ENCODE data around the gene TRMT112.

TRMT112 gene

DNA sequence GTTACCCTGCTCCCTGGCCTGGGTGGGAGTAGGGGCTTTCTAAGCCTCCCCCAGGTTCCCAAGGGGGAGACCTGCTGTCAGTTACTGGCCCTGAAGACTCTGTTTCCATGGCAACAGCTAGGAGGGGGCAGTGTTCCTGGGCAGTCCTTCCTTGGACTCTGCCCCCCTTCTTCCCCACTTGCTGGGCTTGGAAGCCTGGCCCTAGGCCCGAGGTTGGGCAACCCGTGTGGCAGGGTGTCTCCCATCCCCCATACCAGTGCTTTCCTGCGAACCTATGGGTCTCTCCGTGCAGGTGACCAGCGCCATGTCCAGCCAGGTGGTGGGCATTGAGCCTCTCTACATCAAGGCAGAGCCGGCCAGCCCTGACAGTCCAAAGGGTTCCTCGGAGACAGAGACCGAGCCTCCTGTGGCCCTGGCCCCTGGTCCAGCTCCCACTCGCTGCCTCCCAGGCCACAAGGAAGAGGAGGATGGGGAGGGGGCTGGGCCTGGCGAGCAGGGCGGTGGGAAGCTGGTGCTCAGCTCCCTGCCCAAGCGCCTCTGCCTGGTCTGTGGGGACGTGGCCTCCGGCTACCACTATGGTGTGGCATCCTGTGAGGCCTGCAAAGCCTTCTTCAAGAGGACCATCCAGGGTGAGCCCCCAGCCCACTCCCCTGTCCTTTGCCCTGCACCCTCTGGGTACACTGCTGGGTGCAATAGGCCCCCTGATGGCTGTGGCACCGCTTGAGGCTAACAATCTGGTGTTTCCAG lies 10.3 kb downstream of the TRMT112 start:
- DNase-seq, result no peak

DNA sequence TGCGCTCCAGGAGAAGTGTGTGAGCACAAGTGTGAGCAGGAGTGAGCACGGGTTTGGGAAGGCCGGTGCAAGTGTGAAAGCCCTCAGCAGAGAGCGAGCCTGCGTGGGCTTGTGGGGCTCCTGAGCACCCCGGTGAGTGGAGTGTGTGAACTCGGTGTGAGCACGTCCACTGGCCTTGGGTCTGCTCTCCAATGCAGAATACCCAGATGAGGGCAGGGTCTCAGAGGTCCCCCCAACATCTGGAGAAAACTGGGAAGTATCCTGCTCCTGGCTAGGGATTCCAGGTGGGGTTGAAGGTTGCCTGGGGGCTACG lies 10.8 kb downstream of the TRMT112 start:
- no peak for DNase-seq

- peak; percentile 95 for DNase-seq
These were observed 11.4 kb downstream of the TRMT112 start for GRCh38 chr11:64305691-64306562.

- peak; percentile 100 for DNase-seq
These were observed 12.2 kb downstream of the TRMT112 start, which contains the start of gene ESRRA for GRCh38 chr11:64305075-64305690. Gene ESRRA (plus strand): TSS chr11:64305524. CDS start chr11:64307180, 1,656 bp downstream.

- peak; percentile 98 for DNase-seq
These were observed 12.9 kb downstream of the TRMT112 start for GRCh38 chr11:64304316-64305072.

DNA sequence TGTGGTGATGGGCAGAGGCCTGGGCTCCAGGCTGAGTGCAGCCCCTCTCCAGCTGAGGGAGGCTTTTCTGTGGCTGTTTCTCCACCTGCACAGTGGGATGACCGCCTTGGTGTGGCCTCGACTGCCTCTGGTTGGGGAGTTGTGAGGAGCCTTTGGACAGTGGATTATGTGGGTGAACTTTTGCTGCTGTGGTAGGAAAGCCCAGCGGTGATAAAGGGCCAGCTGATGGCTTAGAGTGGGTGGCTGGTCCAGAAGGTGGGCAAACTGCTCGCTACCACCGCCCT lies 13.4 kb downstream of the TRMT112 start:
- no peak for DNase-seq

DNA sequence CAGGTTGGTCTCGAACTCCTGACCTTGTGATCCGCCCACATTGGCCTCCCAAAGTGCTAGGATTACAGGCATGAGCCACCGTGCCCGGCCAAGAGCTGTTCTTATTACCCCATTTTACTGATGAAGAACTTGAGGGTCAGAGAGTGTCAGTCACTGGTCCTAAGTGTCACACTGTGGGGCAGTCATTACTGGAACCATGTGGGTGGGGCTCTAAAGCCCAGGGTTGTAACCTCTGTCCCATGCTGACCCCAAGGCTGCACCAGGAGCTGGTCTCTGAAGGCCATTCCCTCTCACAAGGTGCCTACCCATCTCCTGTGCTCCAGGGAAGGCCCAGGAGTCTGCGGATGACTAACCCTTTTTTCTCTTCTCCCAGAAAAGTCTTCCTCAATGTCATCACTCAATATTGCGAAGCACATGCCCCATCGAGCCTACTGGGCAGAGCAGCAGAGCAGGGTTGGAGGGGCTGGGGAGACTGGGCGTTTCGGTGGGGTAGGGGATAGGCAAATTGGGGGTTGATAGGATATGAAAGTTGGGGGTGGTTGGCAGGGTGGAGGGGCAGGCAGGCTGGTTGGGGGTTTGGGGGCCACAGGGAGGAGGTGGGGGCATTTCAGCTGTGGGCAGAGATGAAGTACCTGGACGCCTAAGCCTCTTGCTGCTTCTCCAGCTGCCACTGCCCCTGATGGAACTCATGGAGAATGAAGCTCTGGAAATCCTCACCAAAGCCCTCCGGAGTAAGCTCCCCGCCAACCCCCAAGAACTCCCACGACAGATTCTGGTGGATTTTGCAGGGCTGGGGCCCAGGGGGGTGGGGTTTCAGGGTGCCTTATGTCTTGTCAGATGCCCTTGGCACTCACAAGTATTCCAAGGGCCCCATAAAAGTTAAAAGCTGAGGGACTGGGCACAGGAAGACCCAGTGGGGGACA lies 14.0 kb downstream of the TRMT112 start:
- no peak for DNase-seq

DNA sequence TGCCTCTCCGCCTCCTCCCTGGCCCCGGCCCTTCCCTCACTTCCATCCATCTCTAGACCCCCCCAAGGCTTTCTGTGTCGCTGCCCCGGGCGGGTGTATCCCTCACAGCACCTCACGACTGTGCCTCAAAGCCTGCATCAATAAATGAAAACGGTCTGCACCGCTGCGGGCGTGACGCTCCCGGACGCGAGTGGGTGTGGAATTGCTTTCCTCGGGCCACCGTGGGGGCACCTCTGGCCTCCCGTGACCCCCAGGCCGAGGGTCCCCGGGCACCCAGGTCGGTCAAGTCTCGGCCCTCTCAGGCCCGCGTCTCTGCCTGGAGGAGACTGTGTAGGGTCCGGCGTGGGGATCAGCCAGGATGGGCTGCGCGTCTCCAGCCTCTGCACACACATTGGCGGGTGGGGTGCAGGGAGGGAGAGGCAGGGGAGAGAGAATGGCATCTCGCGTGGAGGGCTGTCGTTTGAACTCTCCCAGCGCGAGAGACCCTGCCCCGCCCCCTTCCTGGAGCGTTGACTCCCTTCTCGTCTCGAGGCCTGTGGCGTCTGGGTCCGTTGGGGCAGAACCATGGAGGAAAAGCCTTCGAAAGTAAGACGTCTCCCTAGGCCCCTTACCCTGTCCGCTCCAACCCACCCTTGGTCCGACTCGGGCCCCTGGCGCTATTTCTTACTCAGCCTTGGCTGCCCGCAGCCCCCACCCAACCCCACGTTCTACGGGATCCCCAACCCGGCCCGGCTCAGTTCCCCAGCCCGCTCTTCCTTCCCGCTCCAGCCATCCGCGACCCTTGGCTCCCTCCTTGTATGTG lies 17.3 kb downstream of the TRMT112 start, which contains the start of gene CATSPERZ:
Gene CATSPERZ, plus strand, starts transcription at position 512 of the 802 bp plus-strand sequence. Its CDS starts 53 bp downstream, at position 565.
- no peak for DNase-seq

DNA sequence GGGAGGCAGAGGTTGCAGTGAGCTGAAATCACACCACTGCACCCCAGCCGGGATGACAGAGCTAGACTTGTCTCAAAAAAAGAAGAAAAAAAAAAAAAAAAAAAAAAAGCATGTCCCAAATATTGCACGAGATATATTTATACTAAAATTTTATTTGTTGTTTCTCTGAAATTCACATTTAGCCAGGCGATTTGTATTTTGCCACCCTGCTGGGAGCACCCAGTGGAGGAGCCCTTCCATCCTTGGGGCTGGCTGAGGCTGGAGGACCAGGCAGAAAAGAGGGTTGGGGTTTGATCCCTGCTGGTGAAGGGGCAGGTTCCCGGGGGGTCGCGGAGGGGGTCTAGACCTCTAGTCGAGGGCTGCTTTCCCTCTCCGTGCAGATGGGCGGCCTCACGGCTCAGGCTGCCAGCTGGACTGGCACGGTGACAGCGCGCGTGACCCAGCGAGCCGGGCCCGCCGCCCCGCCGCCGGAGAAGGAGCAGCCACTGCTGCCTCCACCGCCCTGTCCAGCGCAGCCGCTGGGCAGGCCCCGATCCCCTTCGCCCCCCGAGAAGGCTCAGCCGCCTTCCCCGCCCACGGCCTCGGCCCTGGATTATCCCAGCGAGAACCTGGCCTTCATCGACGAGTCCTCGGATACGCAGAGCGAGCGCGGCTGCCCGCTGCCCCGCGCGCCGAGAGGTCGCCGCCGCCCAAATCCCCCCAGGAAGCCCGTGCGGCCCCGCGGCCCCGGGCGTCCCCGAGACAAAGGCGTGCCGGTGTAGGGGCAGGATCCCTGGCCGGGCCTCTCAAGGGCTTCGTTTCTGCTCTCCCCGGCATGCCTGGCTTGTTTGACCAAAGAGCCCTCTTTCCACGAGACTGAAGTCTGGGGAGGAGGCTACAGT lies 18.2 kb downstream of the TRMT112 start:
- peak; percentile 61 for DNase-seq

DNA sequence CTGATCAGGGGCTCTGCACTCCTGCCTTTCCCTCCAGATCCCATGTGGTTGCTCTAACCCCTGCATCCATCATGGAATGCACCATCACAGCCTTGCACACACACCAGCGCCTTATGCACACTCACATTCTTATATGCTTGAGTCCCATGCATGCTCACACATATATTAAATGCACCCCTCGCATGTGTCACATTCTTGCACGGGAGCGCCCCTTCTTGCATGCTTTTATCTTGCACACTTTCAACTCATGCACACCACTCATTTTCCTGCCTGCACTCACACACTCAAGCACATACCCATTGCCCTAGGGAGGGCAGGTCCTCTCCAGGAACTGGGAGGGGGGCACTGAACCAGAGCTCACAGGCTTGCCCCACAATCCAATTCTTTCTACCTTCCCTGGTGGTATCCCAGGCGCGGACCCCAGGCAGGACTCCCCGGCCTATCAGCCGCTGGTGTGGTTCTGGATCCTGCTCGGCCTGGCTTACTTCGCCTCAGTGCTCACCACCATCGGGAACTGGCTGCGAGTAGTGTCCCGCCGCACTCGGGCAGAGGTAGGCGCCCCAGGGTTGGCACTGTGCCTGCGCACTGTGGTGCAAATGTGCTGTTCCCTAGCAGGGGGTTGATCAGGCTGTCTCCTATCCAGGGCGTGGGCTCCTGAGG lies 19.5 kb downstream of the TRMT112 start:
- peak; percentile 84 for DNase-seq

DNA sequence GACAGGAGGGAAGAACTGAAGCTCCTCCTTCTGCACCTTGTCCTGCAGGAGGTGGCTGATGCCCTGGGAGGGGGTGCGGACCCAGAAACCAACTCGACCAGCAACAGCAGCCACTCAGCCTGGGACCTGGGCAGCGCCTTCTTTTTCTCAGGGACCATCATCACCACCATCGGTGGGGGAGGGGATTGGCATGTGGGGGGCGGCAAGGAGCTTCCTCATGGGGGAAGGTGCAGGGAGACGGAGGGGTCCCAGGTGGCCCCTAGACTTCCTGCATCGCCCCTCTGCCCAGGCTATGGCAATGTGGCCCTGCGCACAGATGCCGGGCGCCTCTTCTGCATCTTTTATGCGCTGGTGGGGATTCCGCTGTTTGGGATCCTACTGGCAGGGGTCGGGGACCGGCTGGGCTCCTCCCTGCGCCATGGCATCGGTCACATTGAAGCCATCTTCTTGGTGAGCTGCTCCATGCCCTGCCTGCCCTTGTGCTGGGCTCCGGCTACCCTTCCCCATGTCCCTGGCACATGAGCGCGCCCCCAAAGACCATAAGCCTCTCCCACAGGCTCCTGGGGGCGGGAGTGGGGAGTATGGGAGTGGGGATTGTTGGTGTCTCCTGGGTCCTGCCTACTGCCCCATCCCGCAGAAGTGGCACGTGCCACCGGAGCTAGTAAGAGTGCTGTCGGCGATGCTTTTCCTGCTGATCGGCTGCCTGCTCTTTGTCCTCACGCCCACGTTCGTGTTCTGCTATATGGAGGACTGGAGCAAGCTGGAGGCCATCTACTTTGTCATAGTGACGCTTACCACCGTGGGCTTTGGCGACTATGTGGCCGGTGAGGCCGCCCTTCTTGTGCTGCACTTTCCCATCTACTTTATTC lies 20.3 kb downstream of the TRMT112 start:
- DNase-seq, result no peak

DNA sequence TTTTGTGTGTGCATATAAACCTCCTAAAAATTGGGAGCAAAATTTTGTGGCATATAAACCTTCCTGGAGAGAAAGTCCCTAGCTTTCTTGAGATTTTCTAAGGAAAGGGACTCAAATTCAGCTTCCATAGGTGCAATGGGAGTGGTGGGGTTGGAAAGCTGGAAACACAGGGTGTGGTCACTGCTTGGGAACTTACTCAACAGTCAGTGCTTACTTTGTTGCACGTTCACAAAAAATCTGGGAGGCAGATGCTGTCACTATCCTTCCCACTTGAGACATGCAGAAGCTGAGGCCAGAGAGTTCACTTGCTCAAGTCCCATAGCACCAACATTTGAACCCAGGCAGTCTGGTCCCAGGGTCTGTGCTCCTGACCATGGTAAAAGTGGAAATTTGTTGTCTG lies 21.1 kb downstream of the TRMT112 start:
- no peak for DNase-seq

DNA sequence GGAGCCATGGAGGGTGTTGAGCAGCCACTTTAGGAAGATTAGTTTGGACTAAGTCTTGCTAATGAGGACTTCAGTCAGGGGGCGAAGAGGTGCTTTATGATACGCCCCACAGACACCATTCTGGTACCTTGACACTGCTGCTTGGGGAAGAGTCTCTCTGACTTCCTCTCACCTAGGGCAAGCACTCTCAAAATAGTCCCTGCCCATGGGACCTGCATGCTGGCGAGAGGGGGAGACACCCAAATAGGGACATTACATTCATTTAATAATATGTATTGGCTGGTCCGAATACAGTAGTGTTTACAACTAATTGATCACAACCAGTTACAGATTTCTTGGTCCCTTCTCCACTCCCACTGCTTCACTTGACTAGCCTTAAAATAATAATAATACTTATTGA lies 21.6 kb downstream of the TRMT112 start:
- no peak for DNase-seq

GRCh38 chr11:64294774-64295173 lies 22.6 kb downstream of the TRMT112 start:
- DNase-seq, result no peak

- no peak for DNase-seq
These were observed 24.7 kb downstream of the TRMT112 start for GRCh38 chr11:64292460-64293254.

DNA sequence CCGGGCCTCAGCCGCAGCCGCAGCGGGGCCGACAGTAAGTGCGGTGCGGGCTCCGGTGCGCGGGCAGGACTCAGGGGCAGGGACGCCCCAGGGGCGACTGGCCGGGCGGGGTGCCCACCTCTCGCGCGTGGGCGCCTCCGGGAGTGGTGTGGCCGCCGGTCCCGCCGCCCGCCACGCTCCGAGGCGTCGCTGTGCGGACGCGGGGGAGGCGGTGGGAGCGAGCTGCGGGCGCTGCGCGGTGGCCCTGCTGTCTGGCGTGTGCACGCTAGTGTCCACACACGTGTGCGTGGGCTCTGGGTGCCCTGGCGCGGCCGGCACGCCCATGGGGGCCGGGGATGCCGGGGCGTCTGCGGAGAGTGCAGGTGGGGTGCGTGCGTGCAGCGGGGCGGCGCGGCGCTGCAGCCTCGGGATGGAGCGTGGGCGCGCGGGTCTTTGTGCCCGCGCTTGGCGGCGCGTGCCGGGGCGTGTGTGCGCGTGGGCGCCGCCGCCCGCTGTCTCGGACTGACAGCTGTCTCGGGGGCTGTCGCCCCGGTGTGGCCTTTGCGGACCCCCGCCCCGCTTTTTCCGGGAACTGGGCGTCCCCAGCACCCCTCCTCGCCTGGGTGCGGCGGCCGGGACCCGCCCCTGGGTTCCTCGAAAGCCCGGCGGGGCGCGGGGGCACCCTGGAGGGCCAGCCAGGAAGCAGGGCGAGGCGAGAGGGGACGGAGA lies 25.5 kb downstream of the TRMT112 start:
- no peak for DNase-seq

- DNase-seq, result no peak
These were observed 26.1 kb downstream of the TRMT112 start, which contains the start of gene KCNK4 for GRCh38 chr11:64291262-64291751. Gene KCNK4 (plus strand): TSS chr11:64291302. CDS start chr11:64293019, 1,717 bp downstream.
